GM23248 (cell line): Measurements from ENCODE around the gene BCKDK. TPM values are rescaled to one million over a fixed set of nuclear protein-coding genes. Genes with fewer than 3 reads are reported as not detected.

Source experiments
- DNase-seq: peaks from one replicate; pipeline ENCODE4 v3.0.0-alpha.2; 2015
- H2AFZ ChIP-seq: fragments of 200-600 bp; sonication (generic); 2 replicates; pipeline ENCODE4 v1.6.1; 2016; ENCODE audit warnings: antibody characterized with exemption
- H3F3A ChIP-seq: fragments of 200-600 bp; sonication (generic); 2 replicates; pipeline ENCODE4 v1.6.1; 2016; ENCODE audit warnings: mild to moderate bottlenecking, antibody characterized with exemption, mixed run types; ENCODE audit not compliant: insufficient read depth
- H3K27ac ChIP-seq: fragments of 200-600 bp; sonication (generic); 2 replicates; pipeline ENCODE4 v1.5.1; 2016; ENCODE audit warnings: mild to moderate bottlenecking
- H3K27me3 ChIP-seq: fragments of 200-600 bp; sonication (generic); replicated peaks from 2 replicates; pipeline ENCODE4 v1.6.1; 2016; ENCODE audit warnings: mild to moderate bottlenecking; ENCODE audit not compliant: insufficient read depth
- H3K36me3 ChIP-seq: fragments of 200-600 bp; sonication (generic); 2 replicates; pipeline ENCODE4 v1.6.1; 2016; ENCODE audit warnings: low read depth, mild to moderate bottlenecking
- H3K4me1 ChIP-seq: fragments of 200-600 bp; sonication (generic); 2 replicates; pipeline ENCODE4 v1.6.1; 2016; ENCODE audit warnings: mild to moderate bottlenecking; ENCODE audit not compliant: insufficient read depth
- H3K4me2 ChIP-seq: fragments of 200-600 bp; sonication (generic); one replicate; pipeline ENCODE4 v1.6.1; 2016; ENCODE audit warnings: mild to moderate bottlenecking; ENCODE audit not compliant: unreplicated experiment
- H3K4me3 ChIP-seq: fragments of 200-600 bp; sonication (generic); 2 replicates; pipeline ENCODE4 v1.5.1; 2016; ENCODE audit warnings: mild to moderate bottlenecking
- H3K79me2 ChIP-seq: fragments of 200-600 bp; sonication (generic); 2 replicates; pipeline ENCODE4 v1.6.1; 2016; ENCODE audit warnings: mild to moderate bottlenecking; ENCODE audit not compliant: insufficient read depth
- H3K9ac ChIP-seq: fragments of 200-600 bp; sonication (generic); 2 replicates; pipeline ENCODE4 v1.6.1; 2016; ENCODE audit warnings: mild to moderate bottlenecking
- H3K9me2 ChIP-seq: fragments of 200-600 bp; sonication (generic); 2 replicates; pipeline ENCODE4 v1.6.1; 2016; ENCODE audit warnings: mixed run types, mild to moderate bottlenecking, moderate library complexity; ENCODE audit not compliant: insufficient read depth
- H3K9me3 ChIP-seq: fragments of 200-600 bp; sonication (generic); one replicate; pipeline ENCODE4 v1.6.1; 2017; ENCODE audit warnings: low read depth
- H4K20me1 ChIP-seq: fragments of 200-600 bp; sonication (generic); 2 replicates; pipeline ENCODE4 v1.6.0; 2016; ENCODE audit not compliant: insufficient read depth
- EZH2 ChIP-seq: fragments of 200-600 bp; sonication (generic); IDR thresholded peaks from 2 replicates; pipeline ENCODE4 v1.6.1; 2018; ENCODE audit warnings: antibody characterized with exemption, mild to moderate bottlenecking; ENCODE audit not compliant: insufficient read depth, poor library complexity, severe bottlenecking
- EZH2phosphoT487 ChIP-seq: fragments of 200-600 bp; sonication (generic); IDR thresholded peaks from 2 replicates; pipeline ENCODE4 v1.6.1; 2018; ENCODE audit warnings: antibody characterized with exemption, moderate library complexity, mild to moderate bottlenecking, low read depth; ENCODE audit not compliant: insufficient read depth
- WGBS, 2 experiments: methylation state at CpG; one replicate each; pipeline ENCODE4 v1.1.6; 2015 to 2017; ENCODE audit warnings: low lambda C conversion rate in 2 of 2, low coverage in 1 of 2; ENCODE audit errors: missing lambda C conversion rate in 2 of 2; 5-methylcytosine and 5-hydroxymethylcytosine counted together
- in situ Hi-C: fragments of 300-500 bp; cut with MboI; formaldehyde crosslinking; loops from 2 replicates; pipeline ENCODE4 v1.15.0; 2020
- polyA plus RNA-seq: library from polyadenylated mRNA; unstranded; fragments of >200 nt; fragmentation: Nextera tagmentation; extraction: Ambion mirVana; gene quantifications from 2 replicates; pipeline ENCODE4 v1.2.1, GENCODE V29; 2016
- total RNA-seq: library from RNA; depleted of rRNA; stranded (reverse); fragments of >200 nt; shearing (Covaris generic); gene quantifications from 2 replicates; pipeline ENCODE4 v1.2.3, GENCODE V29; 2014

The BCKDK gene
- total and polyA plus RNA-seq, 2 experiments from 2014 or later: 71.4 to 108 TPM

DNA sequence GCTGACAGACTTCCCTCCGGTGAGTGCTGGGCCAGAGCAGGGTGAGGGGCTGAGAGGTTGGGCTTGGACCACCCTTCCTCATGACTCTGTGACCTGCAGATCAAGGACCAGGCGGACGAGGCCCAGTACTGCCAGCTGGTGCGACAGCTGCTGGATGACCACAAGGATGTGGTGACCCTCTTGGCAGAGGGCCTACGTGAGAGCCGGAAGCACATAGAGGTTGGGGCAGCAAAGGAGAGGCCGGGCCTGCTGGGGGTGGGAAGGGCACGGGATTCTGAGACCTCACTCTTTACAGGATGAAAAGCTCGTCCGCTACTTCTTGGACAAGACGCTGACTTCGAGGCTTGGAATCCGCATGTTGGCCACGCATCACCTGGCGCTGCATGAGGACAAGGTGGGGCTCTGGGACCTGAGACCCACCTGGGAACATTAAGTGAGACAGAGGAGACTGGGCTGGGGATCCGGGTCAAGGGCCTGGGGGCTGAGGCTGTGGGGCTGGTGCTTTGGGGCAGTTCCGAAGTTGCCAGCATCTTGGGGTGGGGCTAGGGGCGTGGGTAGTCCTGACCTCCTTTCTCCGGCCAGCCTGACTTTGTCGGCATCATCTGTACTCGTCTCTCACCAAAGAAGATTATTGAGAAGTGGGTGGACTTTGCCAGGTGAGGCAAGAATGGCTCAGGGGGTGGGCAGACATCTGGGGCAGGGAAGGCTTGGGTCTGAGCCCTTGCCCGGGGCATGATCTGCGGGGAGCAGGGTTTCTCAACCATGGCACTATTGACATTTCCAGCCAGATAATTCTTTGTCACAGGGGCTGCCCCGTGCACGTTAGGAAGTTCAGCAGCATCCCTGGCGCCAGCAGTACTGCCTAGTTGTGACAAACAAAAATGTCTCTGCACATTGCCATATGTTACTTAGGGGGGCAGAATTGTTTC, 2.2 kb downstream of the BCKDK start:
- H3K36me3 ChIP-seq: peaks cover 16% of the 10 kb centered on the region; the same call in 1 of the 2 replicates
- peaks cover 24% of the 10 kb centered on the region for H3K79me2 ChIP-seq
- no peaks in the 10 kb centered on the region for H3K9me2 ChIP-seq
- no peak overlapping the region for H3K4me2 ChIP-seq
- no peak for DNase-seq
- no peak overlapping the region for H2AFZ ChIP-seq
- no peak for TF ChIP-seq EZH2phosphoT487
- no peak for TF ChIP-seq EZH2
- no peaks in the 10 kb centered on the region for H4K20me1 ChIP-seq
- H3K27ac ChIP-seq: no peak overlapping the region
- in situ Hi-C loops: no loop called here
- H3K4me3 ChIP-seq: no peak overlapping the region
- H3K4me1 ChIP-seq: 0 out of 2 replicates have a peak, but pooled peaks cover 6% of the 10 kb centered on the region
- peaks cover 14% of the 10 kb centered on the region; the same call in 1 of the 2 replicates for H3F3A ChIP-seq
- H3K27me3 ChIP-seq: no peaks in the 10 kb centered on the region
- H3K9ac ChIP-seq: 0 out of 2 replicates have a peak overlapping the region, but pooled peaks have one; percentile 90
- no peaks in the 10 kb centered on the region for H3K9me3 ChIP-seq
- WGBS, 2 experiments: 91 to 96% methylated on average over 24 to 26 of the region's 26 CpGs

DNA sequence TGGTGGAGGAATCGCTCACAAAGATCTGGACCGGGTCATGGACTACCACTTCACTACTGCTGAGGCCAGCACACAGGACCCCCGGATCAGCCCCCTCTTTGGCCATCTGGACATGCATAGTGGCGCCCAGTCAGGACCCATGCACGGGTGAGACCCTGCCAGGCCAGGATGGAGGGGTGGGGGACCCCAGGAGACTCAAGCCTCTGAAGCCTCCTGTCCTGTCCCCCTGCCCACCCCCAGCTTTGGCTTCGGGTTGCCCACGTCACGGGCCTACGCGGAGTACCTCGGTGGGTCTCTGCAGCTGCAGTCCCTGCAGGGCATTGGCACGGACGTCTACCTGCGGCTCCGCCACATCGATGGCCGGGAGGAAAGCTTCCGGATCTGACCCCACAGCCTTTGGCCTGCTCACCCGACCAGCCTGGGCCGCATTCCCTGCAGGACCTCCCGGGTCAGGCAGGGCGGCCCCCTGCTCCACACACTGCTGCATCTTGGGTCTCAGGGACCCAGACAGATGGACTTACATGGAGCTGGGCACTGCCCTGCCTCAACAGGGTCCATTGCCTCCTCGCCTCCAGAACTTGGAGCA, 3.8 kb downstream of the BCKDK start:
- DNase-seq: no peak
- Histone ChIP-seq H2AFZ (no peak overlapping the region), H3F3A (peaks cover 14% of the 10 kb centered on the region; the same call in 1 of the 2 replicates), H3K4me1 (0 out of 2 replicates have a peak, but pooled peaks cover 6% of the 10 kb centered on the region), H3K9ac (no peak overlapping the region), H3K36me3 (peaks cover 16% of the 10 kb centered on the region; the same call in 1 of the 2 replicates), H3K4me3 (no peak overlapping the region), H3K79me2 (peaks cover 24% of the 10 kb centered on the region), H3K4me2 (no peak overlapping the region), H3K27me3 (no peaks in the 10 kb centered on the region), H3K9me3 (no peaks in the 10 kb centered on the region), H4K20me1 (no peaks in the 10 kb centered on the region), H3K27ac (no peak overlapping the region), H3K9me2 (no peaks in the 10 kb centered on the region)
- 92 to 93% methylated on average over 23 of the region's 23 CpGs for WGBS, 2 experiments
- in situ Hi-C loops: no loop called here
- TF ChIP-seq EZH2 (no peak), EZH2phosphoT487 (no peak)

DNA sequence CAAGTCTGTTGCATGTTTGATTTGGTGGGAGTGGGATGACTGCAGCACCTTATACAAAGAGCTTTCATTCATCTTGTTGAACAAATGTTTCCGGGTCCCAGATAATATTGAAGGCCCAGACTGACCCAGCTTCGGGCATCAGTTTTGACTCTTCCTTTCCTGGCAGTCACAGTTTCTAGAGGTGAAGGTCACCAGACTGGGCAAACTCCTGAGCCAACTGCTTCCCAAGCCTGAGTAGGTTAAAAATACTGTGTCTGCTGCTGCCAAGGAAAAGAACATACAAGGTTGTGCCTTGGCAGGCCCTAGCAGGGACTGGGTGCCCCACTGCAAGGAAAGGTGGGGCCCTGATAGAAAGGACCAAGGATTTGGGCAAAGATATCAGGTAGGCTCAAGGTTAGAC, 4.5 kb downstream of the BCKDK start:
- H2AFZ ChIP-seq: no peak overlapping the region
- H3K27me3 ChIP-seq: no peaks in the 10 kb centered on the region
- DNase-seq: no peak
- peaks cover 16% of the 10 kb centered on the region; the same call in 1 of the 2 replicates for H3K36me3 ChIP-seq
- no peak overlapping the region for H3K4me2 ChIP-seq
- 73 to 80% methylated on average over 2 of the region's 2 CpGs for WGBS, 2 experiments
- H3K9ac ChIP-seq: no peak overlapping the region
- in situ Hi-C loops: no loop called here
- TF ChIP-seq EZH2phosphoT487: no peak
- TF ChIP-seq EZH2: no peak
- 0 out of 2 replicates have a peak, but pooled peaks cover 6% of the 10 kb centered on the region for H3K4me1 ChIP-seq
- H3K4me3 ChIP-seq: no peak overlapping the region
- H3K9me2 ChIP-seq: no peaks in the 10 kb centered on the region
- no peaks in the 10 kb centered on the region for H3K9me3 ChIP-seq
- H3K27ac ChIP-seq: no peak overlapping the region
- H3F3A ChIP-seq: peaks cover 14% of the 10 kb centered on the region; the same call in 1 of the 2 replicates
- H4K20me1 ChIP-seq: no peaks in the 10 kb centered on the region
- H3K79me2 ChIP-seq: peaks cover 24% of the 10 kb centered on the region

DNA sequence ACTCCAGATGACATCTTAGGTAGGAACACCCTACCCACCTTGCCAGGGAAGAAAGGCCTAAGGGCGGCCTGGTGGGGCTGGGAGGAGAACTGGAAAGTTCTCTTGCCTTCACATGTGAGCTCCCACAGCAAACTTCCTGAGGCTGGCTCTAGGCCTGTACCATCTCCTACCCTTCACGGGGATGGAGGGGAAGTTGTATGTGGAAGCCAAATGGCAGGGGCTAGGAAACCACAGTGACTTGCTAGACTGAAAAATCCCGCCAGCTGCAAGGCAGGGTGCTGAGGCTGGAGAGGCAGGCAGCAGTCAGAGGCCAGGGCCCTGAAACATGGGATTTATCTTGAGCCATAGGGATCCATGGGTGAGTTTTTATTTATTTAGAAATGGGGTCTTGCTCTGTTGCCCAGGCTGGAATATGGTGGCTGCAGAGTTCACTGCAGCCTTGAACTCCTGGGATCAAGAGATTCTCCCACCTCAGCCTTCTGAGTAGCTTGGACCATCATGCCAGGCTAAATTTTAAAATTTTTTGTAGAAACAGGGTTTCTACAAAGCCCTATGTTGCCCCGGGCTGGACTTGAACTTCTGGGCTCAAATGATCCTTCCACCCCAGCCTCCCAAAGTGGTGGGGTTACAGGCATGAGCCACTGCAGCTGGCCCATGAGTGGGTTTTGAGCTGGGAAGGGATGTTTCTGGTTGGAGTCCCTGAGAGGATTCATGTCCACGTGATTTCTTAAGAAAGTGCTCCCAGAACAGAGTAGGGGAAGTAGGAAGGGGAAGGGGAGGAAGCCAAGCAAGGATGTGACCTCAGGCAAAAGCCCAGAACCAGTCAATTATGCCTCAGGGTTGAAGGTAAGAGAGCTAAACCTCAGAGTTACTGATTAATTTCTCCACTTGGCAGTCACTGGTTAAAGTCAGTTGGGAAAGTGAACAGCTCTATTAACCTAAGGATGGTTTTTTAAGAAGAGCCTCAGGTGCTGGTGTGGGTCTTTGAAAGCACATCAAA, 5.2 kb downstream of the BCKDK start:
- WGBS, 2 experiments: 59 to 66% methylated on average over 5 of the region's 5 CpGs
- H3K36me3 ChIP-seq: peaks cover 16% of the 10 kb centered on the region; the same call in 1 of the 2 replicates
- DNase-seq: no peak

More for the DNA sequence above, 5.2 kb downstream of the BCKDK start:
- no peaks in the 10 kb centered on the region for H3K9me3 ChIP-seq
- no peak overlapping the region for H2AFZ ChIP-seq
- no peak overlapping the region for H3K4me3 ChIP-seq
- no peaks in the 10 kb centered on the region for H4K20me1 ChIP-seq
- H3F3A ChIP-seq: peaks cover 19% of the 10 kb centered on the region
- no peak overlapping the region for H3K27ac ChIP-seq
- no peak overlapping the region for H3K4me2 ChIP-seq
- H3K9ac ChIP-seq: no peak overlapping the region
- H3K27me3 ChIP-seq: no peaks in the 10 kb centered on the region
- H3K9me2 ChIP-seq: no peaks in the 10 kb centered on the region
- peaks cover 22% of the 10 kb centered on the region for H3K79me2 ChIP-seq
- in situ Hi-C loops: no loop called here
- peaks cover 9% of the 10 kb centered on the region; the same call in 1 of the 2 replicates for H3K4me1 ChIP-seq
- TF ChIP-seq EZH2: no peak
- TF ChIP-seq EZH2phosphoT487: no peak
